ENCODE data around the gene GALNS. TPM values are rescaled to one million over a fixed set of nuclear protein-coding genes. Genes with fewer than 3 reads are reported as not detected.

Gene GALNS
- total and polyA plus RNA-seq, 2 of the 4 experiments (the other 2 are of a cell fraction): 7.2 to 32.5 TPM

GRCh38 chr16:88836791-88837190, 20.0 kb downstream of the GALNS start:
- H3K4me2 ChIP-seq (ENCODE audit: low read depth, low read length): no peak overlapping the region
- WGBS, 2 experiments (ENCODE audit: extremely low coverage in 2 of 2, insufficient read length in 1 of 2): 93% methylated on average over 12 of the region's 17 CpGs; no CpG with 5 or more reads in 1 of the 2 experiments
- H3K4me1 ChIP-seq (ENCODE audit: control insufficient read depth, insufficient read depth, low read length): no peaks in the 10 kb centered on the region
- H3K9me3 ChIP-seq (ENCODE audit: control insufficient read depth, insufficient read depth, low read length): no peaks in the 10 kb centered on the region
- H4K91ac ChIP-seq (ENCODE audit: insufficient read depth, low read depth, low read length): no peak overlapping the region
- no peak overlapping the region for H2BK5ac ChIP-seq (ENCODE audit: low read depth, low read length, poor library complexity, severe bottlenecking)
- intact Hi-C loops (cut with micrococcal nuclease) (no loop called here), in situ Hi-C loops (cut with MboI; ENCODE audit: low sequenced_read_pairs) (no loop called here), dilution Hi-C loops (cut with HindIII; ENCODE audit: low sequenced_read_pairs, unreplicated experiment) (no loop called here)
- no peak overlapping the region for H3K27ac ChIP-seq (ENCODE audit: insufficient read depth, low read length)
- H3K4me3 ChIP-seq (ENCODE audit: insufficient read depth, low read depth, low read length): no peak overlapping the region
- H4K8ac ChIP-seq (ENCODE audit: low read depth in 2 of 2, low read length in 2 of 2): no peak overlapping the region
- no peaks in the 10 kb centered on the region for H3K27me3 ChIP-seq (ENCODE audit: control insufficient read depth, insufficient read depth, low read length)
- H3K9me1 ChIP-seq (ENCODE audit: insufficient read depth, low read length): no peaks in the 10 kb centered on the region
- no peak overlapping the region for H2BK20ac ChIP-seq (ENCODE audit: low read depth, low read length)
- no peak overlapping the region for H3K23ac ChIP-seq (ENCODE audit: low read depth, low read length)
- TF ChIP-seq CTCF (conservative IDR thresholded peaks at IDR 0.05; ENCODE audit: low read depth, low read length) (no peak), RAD21 (IDR thresholded peaks at IDR 0.05; ENCODE audit: low read length) (no peak), BHLHE40 (IDR thresholded peaks at IDR 0.05; ENCODE audit: low read depth, low read length) (no peak), USF2 (IDR thresholded peaks at IDR 0.05; ENCODE audit: low read depth, low read length) (no peak), CHD1 (IDR thresholded peaks at IDR 0.05; ENCODE audit: low read depth, low read length) (no peak), RFX5 (IDR thresholded peaks at IDR 0.05; ENCODE audit: low read depth, low read length) (no peak), MAZ (IDR thresholded peaks at IDR 0.05; ENCODE audit: borderline replicate concordance, low read depth, low read length) (no peak)
- DNase-seq (no peak), ATAC-seq (ENCODE audit: low read depth) (no peak)
- CTCF ChIA-PET: no interaction called here
- H3K18ac ChIP-seq (ENCODE audit: low read depth, low read length): no peak overlapping the region
- no peak overlapping the region for H3K9ac ChIP-seq (ENCODE audit: low read depth, low read length)
- no peak overlapping the region for H3K56ac ChIP-seq (ENCODE audit: extremely low read depth, insufficient read depth, low read length)
- no peak overlapping the region for H2AFZ ChIP-seq (replicated peaks; ENCODE audit: low read length, poor library complexity)
- no peak overlapping the region for H3K4ac ChIP-seq (ENCODE audit: low read depth, low read length)
- no peak overlapping the region for H3K14ac ChIP-seq (replicated peaks; ENCODE audit: low read depth, low read length)
- peaks cover 33% of the 10 kb centered on the region for H3K36me3 ChIP-seq (ENCODE audit: control insufficient read depth, insufficient read depth, low read length)
- H2BK15ac ChIP-seq (ENCODE audit: low read depth, low read length): no peak overlapping the region
- no TSS peak for BruUV-seq (replicated peaks)
- no peaks in the 10 kb centered on the region; a peak in 1 of 4 replicates for H3K79me1 ChIP-seq (ENCODE audit: low read depth in 1 of 2, low read length in 2 of 2)
- H2AK9ac ChIP-seq (replicated peaks; ENCODE audit: low read depth, low read length, poor library complexity): no peak overlapping the region
- H4K20me1 ChIP-seq (ENCODE audit: insufficient read depth, low read length): peaks cover 4% of the 10 kb centered on the region; the same call in 1 of the 2 replicates
- POLR2A ChIA-PET (ENCODE audit: unreplicated experiment): no interaction called here
- H2BK120ac ChIP-seq (ENCODE audit: low read depth, low read length): no peak overlapping the region
- H2AK5ac ChIP-seq (ENCODE audit: low read depth, low read length): no peak overlapping the region
- no peak overlapping the region for H4K5ac ChIP-seq (ENCODE audit: low read depth, low read length)

Data from IMR-90 (cell line).